Measurements from ENCODE around the gene ZC3H12D.
A peak's percentile ranks its signal among the peaks of the same experiment; 100 is the strongest.
"Not testable (repeated sequence)": the region's sequence is repeated elsewhere in the genome, so short reads cannot be mapped to it uniquely, and the experiment has no call there.

ZC3H12D gene

GRCh38 chr6:149484733-149485700 is at the start of gene ZC3H12D:
Gene ZC3H12D, minus strand, starts transcription at chr6:149485014. Its CDS starts 10,471 bp downstream, at chr6:149474543.
- peak; percentile 69 for DNase-seq (ENCODE audit: low spot score)

GRCh38 chr6:149529650-149530049 is 44.8 kb upstream of the ZC3H12D start:
- DNase-seq (ENCODE audit: low spot score), result no peak

DNA sequence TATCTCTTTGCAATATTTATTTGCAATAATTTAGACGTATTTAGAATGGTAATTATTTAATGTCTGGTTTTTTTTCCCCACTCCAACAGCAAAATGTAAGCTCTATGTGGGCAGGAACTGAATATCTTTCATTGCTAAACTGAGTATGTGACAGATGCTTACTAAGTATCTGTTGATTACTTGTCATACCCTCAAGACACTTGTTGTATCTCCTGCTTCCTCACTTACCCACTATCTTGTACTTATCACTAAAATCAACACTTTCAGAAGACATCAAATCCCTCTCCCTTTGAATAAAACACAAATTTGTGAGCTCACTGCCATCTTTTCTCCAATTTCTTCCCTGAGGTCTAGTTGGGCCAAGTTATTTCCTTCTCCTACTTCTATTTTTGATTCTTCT is 30.7 kb upstream of the ZC3H12D start:
- no peak for DNase-seq (ENCODE audit: low spot score)

GRCh38 chr6:149513915-149514314 is 29.1 kb upstream of the ZC3H12D start:
- DNase-seq (ENCODE audit: low spot score), result no peak

GRCh38 chr6:149510793-149511512 is 26.1 kb upstream of the ZC3H12D start:
- DNase-seq (ENCODE audit: low spot score), result no peak

DNA sequence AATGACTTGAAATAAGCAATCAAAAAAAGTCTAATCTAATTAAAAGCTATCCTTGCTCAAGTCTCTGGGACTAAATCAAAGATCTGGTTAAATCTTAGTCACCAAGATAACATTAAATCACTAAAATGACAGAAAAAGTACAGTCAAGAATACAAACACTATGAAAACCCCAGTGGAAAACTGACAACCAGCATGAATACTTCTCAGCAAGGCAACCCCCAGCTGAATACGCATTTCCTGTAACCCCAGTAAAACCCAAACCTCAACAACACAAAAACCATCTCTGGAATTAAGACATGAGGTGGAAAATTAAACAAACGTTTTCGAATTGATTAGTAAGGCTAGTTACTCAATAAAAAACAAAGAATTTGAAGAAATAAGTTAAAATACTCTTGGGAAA is 23.7 kb upstream of the ZC3H12D start:
- no peak for DNase-seq (ENCODE audit: low spot score)

DNA sequence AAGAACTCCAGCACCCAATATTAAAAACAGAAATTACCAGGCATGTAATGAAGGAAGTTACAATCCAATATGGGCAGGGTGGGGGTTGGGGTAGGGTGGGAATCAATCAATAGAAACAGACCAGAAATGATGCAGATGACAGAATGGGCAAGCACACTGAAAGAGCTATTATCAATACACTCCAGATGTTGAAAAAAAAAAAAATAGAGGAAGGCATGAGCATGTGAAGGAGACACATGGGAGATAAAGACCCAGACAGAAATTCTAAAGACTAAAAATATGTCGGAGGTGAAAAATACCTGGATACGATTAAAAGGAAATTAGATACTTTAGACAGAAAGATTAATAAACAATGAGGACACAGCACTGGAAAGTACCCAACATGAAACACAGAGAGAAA is 19.1 kb upstream of the ZC3H12D start:
- DNase-seq (ENCODE audit: low spot score), result no peak

- no peak for DNase-seq (ENCODE audit: low spot score)
Measured at GRCh38 chr6:149503276-149503675, 18.5 kb upstream of the ZC3H12D start.

- DNase-seq (ENCODE audit: low spot score), result no peak
Measured at GRCh38 chr6:149501768-149502167, 17.0 kb upstream of the ZC3H12D start.

DNA sequence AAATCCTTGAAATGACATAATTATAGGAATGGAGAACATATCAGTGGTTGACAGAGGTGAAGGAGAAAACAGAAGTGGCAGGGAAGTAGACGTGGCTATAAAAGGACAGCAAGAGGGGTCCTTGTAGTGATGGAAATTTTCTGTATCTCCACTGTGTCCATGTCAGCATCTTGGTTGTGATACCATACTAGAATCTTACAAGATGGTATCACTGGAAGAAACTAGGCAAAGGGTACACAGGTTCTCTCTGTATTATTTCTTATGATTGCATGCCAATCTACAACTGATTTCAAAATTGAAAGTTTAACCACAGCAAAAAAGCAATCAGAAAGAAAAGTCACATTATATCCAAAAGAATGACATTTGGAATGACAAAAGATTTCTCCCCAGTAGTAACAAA is 16.4 kb upstream of the ZC3H12D start:
- no peak for DNase-seq (ENCODE audit: low spot score)

DNA sequence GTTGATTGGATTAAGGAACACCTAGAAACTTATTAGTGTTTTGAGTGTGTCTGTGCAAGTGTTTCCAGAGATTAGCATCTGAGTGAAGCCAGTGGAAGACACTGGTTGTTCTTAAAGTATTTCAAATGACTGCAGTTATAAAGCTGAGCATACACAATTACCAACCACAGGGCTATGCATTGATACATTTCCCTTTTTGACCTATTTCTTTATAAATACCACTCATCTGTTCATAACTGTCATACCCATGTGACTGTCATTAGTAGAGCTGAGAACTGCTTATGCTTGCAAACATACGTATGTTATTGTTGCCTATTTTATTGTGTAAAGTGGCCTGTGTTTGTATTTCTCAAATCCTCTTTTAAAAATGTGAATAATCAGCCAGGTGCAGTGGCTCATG is 15.3 kb upstream of the ZC3H12D start:
- DNase-seq (ENCODE audit: low spot score), result no peak

DNA sequence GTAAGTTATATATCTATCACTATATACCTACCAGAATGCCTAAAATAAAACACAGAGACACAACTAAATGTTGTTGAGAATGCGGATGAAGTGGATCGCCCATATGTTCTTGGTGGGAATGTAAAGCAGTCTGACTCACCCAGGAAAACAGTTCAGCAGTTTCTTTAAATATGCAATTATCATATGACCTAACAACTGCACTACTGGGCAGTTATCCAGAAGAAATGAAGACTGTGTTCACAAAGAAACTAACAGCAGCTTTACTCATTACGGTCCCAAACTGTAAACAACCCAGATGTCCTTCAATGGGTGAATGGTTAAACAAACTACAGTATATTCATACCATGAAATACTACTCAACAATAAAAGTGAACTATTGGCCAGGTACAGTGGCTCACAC is 14.3 kb upstream of the ZC3H12D start:
- no peak for DNase-seq (ENCODE audit: low spot score)

- no peak for DNase-seq (ENCODE audit: low spot score)
Measured at GRCh38 chr6:149497365-149497764, 12.6 kb upstream of the ZC3H12D start.

DNA sequence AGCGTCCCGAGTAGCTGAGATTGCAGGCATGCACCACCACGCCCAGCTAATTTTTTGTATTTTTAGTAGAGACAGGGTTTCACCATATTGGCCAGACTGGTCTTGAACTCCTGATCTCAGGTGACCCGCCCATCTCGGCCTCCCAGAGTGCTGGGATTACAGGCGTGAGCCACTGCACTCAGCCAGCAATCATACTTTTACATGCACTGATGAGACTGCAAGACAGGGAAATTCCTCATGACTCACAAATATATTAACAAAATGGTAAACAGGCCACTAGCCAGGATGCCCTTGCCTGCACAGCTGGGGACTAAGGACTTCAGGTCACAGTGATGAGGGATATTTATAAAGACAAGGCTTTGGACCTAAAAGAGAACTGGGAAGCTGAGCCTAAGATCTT is 11.8 kb upstream of the ZC3H12D start:
- not testable (repeated sequence) for DNase-seq (ENCODE audit: low spot score)

DNA sequence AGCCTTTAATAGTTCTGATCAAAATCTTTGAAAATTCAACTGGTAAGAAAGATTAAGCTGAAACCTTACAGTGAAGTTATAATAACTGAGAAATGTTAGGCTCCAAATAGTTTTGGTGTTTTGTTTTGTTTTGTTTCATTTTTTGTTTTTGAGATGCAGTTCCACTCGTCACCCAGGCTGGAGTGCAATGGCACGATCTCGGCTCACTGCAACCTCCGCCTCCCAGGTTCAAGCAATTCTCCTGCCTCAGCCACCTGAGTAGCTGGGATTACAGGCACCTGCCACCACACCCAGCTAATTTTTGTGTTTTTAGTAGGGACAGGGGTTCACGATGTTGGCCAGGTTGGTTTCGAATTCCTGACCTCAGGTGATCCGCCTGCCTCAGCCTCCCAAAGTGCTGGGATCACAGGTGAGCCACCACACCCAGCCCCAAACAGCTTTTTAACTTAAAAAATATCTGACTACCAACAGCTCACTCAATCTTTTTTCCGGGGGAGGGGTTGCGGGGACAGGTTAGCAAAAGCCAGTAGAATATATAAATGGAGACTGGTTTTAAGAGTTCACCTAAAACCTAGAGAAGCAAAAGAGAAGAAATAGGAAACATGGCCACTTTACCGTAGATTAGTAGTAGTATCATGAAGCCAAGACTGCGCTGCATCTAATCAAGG is 10.7 kb upstream of the ZC3H12D start:
- not testable (repeated sequence) for DNase-seq (ENCODE audit: low spot score)

DNA sequence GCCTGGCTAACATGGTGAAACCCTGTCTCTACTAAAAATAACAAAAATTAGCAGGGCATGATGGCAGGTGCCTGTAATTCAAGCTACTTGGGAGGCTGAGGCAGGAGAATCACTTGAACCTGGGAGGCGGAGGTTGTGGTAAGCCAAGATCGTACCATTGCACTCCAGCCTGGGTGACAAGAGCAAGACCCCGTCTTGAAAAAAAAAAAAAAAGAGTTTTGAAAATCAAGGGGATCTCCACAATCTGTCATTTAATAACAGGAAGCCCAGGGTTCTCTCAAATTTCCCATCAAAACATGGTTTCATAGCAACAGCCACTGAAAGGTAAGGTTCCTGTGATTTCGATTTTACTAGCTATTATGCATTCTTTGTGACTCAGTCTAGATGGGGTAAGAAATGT is 10.0 kb upstream of the ZC3H12D start:
- not testable (repeated sequence) for DNase-seq (ENCODE audit: low spot score)

DNA sequence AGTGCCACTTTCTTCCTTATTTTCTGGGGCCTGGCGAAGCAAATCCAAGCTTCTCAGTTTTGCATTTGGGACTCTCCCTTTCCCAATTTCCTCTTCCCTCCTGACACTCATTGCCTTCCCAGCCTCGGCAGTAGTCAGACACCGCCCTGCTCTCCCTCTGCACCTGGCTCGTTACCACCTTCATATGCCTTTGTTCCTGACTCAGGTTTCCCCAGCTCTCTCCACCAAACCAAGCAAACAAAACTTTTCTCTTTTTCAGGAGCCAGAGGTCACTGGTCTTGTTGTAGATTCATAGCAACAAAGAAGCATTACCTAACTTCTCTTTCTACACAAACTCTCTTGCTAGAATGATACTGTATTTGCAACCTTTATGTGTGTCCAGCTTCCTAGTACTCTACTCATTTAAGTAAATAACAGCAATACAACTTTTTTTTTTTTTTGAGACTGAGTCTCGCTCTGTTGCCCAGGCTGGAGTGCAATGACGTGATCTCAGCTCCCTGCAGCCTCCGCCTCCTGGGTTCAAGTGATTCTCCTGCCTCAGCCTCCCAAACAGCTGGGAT is 9.0 kb upstream of the ZC3H12D start:
- DNase-seq (ENCODE audit: low spot score), result no peak

DNA sequence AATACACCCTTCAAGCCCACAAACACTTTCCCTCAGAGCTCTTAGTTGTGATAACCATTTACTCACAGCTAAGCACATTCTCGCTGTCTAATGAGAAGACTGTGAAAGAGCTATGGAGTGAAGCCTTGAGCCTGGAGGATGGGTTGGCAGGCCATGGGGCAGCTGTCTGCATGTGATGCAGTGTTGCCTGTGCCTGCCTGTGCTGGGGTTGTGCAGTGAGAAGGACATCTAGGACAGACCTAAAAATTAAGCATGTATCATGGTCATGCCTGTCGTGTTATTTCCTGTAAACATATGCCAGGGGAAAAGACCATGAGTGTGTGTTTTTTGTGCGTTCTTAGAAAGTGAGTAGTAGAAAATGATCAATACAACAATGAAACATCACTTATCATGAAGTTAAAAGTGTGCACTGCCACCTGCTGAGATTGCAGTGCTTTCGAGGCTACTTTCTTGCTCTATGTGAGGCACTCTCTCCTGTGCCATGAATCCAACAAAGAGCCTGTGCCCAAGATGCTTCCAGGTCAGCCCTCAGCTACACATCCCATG is 8.1 kb upstream of the ZC3H12D start:
- DNase-seq (ENCODE audit: low spot score), result no peak

GRCh38 chr6:149489967-149490366 is 5.2 kb upstream of the ZC3H12D start:
- DNase-seq (ENCODE audit: low spot score), result no peak

- DNase-seq (ENCODE audit: low spot score), result no peak
Measured at GRCh38 chr6:149488815-149489214, 4.0 kb upstream of the ZC3H12D start.

DNA sequence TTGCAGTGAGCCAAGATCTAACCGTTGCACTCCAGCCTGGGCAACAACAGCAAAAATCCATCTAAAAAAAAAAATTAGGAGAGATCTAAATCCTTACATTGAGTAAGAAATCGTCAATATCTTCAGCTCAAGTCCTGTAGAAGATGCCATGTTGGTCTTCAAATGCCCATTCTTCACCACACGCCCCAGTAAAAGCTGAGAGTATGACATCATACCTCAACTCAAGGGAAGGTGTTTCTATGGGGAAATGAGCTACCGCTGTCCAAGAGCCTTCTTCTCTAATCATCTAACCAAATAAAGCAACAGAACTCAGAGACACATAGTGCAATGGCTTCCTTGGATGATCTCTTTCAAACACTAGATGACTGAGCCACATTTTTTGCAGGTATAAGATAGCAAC is 2.5 kb upstream of the ZC3H12D start:
- DNase-seq (ENCODE audit: low spot score), result no peak
